ENCODE results near the gene GRAMD1C. TPM values are rescaled to one million over a fixed set of nuclear protein-coding genes. Genes with fewer than 3 reads are reported as not detected.
A peak's percentile ranks its signal among the peaks of the same experiment; 100 is the strongest.

GRAMD1C gene
- total RNA-seq, 4 donors from 2014 or later = 23.0 to 38.2 (median 33.2) TPM

DNA sequence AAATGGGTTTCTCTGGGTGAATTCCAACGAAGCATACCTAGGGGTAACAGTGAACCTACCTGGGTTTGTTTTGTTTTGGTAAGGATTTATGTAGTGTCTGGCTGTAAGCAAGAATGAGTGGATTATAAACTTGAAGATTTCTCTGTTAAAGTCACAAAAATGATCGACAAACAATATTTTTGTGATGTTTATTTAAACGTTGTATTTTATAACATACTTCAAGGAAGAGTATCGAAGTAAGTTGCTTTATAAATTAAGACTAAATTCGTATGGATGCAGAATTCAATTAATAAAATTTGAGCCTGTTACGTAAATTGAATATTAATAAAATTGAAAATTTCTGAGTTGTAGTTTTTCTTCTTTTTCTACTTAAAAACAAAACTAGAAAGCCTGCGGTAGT, 108.2 kb downstream of the GRAMD1C start:
- 78 to 80% methylated on average over 7 of the region's 7 CpGs for WGBS, 2 donors
- H3K4me3 ChIP-seq (ENCODE audit: low read depth, poor library complexity, severe bottlenecking) = no peak overlapping the region
- intact Hi-C loops (cut with DNase I; ENCODE audit: low total_unique reads) = no loop called here
- TF ChIP-seq POLR2A (IDR thresholded peaks at IDR 0.05) = no peak
- TF ChIP-seq, protein P1, sequence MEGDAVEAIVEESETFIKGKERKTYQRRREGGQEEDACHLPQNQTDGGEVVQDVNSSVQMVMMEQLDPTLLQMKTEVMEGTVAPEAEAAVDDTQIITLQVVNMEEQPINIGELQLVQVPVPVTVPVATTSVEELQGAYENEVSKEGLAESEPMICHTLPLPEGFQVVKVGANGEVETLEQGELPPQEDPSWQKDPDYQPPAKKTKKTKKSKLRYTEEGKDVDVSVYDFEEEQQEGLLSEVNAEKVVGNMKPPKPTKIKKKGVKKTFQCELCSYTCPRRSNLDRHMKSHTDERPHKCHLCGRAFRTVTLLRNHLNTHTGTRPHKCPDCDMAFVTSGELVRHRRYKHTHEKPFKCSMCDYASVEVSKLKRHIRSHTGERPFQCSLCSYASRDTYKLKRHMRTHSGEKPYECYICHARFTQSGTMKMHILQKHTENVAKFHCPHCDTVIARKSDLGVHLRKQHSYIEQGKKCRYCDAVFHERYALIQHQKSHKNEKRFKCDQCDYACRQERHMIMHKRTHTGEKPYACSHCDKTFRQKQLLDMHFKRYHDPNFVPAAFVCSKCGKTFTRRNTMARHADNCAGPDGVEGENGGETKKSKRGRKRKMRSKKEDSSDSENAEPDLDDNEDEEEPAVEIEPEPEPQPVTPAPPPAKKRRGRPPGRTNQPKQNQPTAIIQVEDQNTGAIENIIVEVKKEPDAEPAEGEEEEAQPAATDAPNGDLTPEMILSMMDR (IDR thresholded peaks at IDR 0.05) = no peak
- no peak for DNase-seq (ENCODE audit: low spot score in 2 of 2)

- peak; percentile 37 to 91 for DNase-seq (ENCODE audit: low spot score in 2 of 2)
- WGBS, 2 donors = 1 to 2% methylated on average over 23 to 51 of the region's 80 CpGs
- intact Hi-C loops (cut with DNase I; ENCODE audit: low total_unique reads) = no loop called here
- peak within 1 kb of the TSS; percentile 56 for H3K4me3 ChIP-seq (ENCODE audit: low read depth, poor library complexity, severe bottlenecking)
- TF ChIP-seq, protein P1 (IDR thresholded peaks at IDR 0.05) = no peak
- TF ChIP-seq POLR2A (IDR thresholded peaks at IDR 0.05) = no peak
These were observed 108.9 kb downstream of the GRAMD1C start, which contains the start of gene ZDHHC23 for GRCh38 chr3:113947372-113948014. TSS of gene ZDHHC23 (plus strand) at chr3:113948013. CDS start at chr3:113948803, 790 bp downstream.

DNA sequence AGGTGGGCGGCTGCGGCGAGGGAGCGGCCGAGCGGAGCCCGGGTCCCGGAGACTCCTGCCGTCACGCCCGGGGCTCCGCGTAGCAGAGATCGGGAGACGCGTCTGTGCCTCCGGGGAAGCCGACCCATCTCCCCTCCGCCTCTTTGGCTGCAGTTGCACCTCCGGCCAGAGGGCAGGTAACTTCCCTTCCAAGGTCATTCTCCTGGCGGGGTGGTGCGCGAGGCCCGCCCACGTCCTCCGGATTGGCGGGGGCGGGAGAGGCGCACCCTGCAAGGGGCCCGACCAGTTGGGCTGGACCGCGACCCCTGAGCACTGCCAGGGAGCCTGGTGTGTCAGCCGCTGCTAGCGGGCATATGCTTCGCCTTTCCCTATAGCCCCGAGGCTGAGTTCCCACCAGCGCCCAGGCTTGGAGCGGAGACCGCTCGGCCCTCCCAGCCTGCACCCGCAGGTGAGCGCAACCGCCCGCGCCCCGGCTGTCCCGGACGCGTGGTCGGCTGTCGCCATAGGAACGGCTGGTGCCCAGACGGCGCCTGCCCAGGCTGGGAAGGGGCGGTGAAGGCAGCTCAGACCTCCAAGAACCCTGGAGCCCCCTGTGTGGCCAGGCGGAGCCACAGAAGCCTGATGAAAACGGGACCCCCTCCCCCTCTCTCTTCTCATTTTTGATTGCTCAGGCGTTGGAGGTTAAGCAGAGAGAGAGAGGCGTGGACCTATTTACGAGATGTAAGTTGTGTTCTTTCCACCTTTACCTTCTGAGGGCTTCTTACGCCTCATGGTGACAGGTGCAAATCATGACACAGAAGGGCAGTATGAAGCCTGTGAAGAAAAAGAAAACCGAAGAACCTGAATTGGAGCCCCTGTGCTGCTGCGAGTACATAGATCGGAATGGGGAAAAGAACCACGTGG, 109.7 kb downstream of the GRAMD1C start:
- DNase-seq (ENCODE audit: low spot score in 2 of 2) = peak in 1 of 2 donors; percentile 87
- 2 to 3% methylated on average over 24 to 60 of the region's 65 CpGs for WGBS, 2 donors

DNA sequence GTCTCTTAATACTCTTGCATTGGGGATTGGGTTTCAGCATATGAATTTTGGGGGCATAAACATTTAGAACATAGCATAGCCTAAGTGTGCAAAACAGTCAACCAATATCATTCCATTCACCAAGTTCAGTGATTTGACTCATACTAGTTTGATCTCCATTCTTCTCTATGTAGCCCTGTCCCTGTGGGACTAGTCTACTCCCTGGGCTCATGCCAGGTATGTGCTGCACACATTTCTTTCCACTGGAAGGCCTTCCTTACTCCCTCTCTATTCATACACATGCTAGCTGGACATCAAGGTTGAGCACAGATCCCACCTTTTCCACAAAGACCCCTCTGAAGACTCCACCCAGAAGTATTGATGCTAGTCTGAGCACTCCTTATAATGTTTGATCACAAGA, 114.3 kb downstream of the GRAMD1C start:
- DNase-seq (ENCODE audit: low spot score in 2 of 2) = no peak
- intact Hi-C loops (cut with DNase I; ENCODE audit: low total_unique reads) = no loop called here
- no peak for TF ChIP-seq POLR2A (IDR thresholded peaks at IDR 0.05)
- TF ChIP-seq, protein P1 (IDR thresholded peaks at IDR 0.05) = no peak
- H3K4me3 ChIP-seq (ENCODE audit: low read depth, poor library complexity, severe bottlenecking) = no peak overlapping the region

More for the DNA sequence above, 109.7 kb downstream of the GRAMD1C start:
- intact Hi-C loops (cut with DNase I; ENCODE audit: low total_unique reads) = no loop called here
- H3K4me3 ChIP-seq (ENCODE audit: low read depth, poor library complexity, severe bottlenecking) = peak overlapping the region; percentile 56
- no peak for TF ChIP-seq POLR2A (IDR thresholded peaks at IDR 0.05)
- TF ChIP-seq, protein P1 (IDR thresholded peaks at IDR 0.05) = no peak

- DNase-seq (ENCODE audit: low spot score in 2 of 2) = no peak
- intact Hi-C loops (cut with DNase I; ENCODE audit: low total_unique reads) = no loop called here
- WGBS, 2 donors = 46 to 52% methylated on average over 7 of the region's 7 CpGs
- TF ChIP-seq POLR2A (IDR thresholded peaks at IDR 0.05) = no peak
- TF ChIP-seq, protein P1 (IDR thresholded peaks at IDR 0.05) = no peak
- no peak overlapping the region for H3K4me3 ChIP-seq (ENCODE audit: low read depth, poor library complexity, severe bottlenecking)
These were observed 115.1 kb downstream of the GRAMD1C start for GRCh38 chr3:113953677-113954076.

Measured in lower leg skin (tissue), 4 donors.